B cell (primary cell): ENCODE data around the gene KSR1. TPM values are rescaled to one million over a fixed set of nuclear protein-coding genes. Genes with fewer than 3 reads are reported as not detected.

ENCODE experiments used
- ATAC-seq: fragments of 200-7000 bp; cut with Tn5 transposase; one replicate; pipeline ENCODE4 v1.10.0; 2021; ENCODE audit warnings: low read depth, mild to moderate bottlenecking, moderate number of reproducible peaks, moderate library complexity
- CTCF ChIA-PET: fragments of 350-600 bp; sonication (Branson Sonifier 250); formaldehyde crosslinking; loops from one replicate; lab custom pipeline; 2021; ENCODE audit warnings: antibody characterized with exemption, inconsistent platforms; lab: Charles Lee
- POLR2A ChIA-PET: fragments of 350-600 bp; sonication (Branson Sonifier 250); formaldehyde crosslinking; loops from one replicate; lab custom pipeline; 2021; ENCODE audit warnings: antibody characterized with exemption; lab: Charles Lee
- DNase-seq: peaks from one replicate; pipeline ENCODE4 v3.0.0; 2013
- H2AFZ ChIP-seq: 2 replicates; pipeline ENCODE4 v1.6.1; 2012; ENCODE audit warnings: mild to moderate bottlenecking, low read depth, low read length; ENCODE audit not compliant: insufficient read depth, poor library complexity, severe bottlenecking
- H3K27ac ChIP-seq, 2 donors: 1 replicate in 1 of 2; 2 replicates in 1 of 2; pipeline ENCODE4 v1.5.1; 2012 to 2013; ENCODE audit warnings: low read length in 2 of 2, mild to moderate bottlenecking in 2 of 2, moderate library complexity in 1 of 2
- H3K27me3 ChIP-seq, 4 experiments: fragments of 200-600 bp in 1 of 4; sonication (generic) in 1 of 4; replicated peaks in 1 of 4; 1 replicate in 2 of 4; 2 replicates in 2 of 4; pipeline versions ENCODE4 v1.6.1 to v1.7.0; 2013 to 2016; ENCODE audit warnings: low read length in 3 of 4, mild to moderate bottlenecking in 2 of 4, mixed read lengths in 1 of 4, moderate library complexity in 1 of 4; ENCODE audit not compliant: insufficient read depth in 4 of 4, control insufficient read depth in 3 of 4; ENCODE audit errors: control extremely low read depth in 1 of 4
- H3K36me3 ChIP-seq, 2 experiments: replicated peaks in 1 of 2; 1 replicate in 1 of 2; 2 replicates in 1 of 2; pipeline versions ENCODE4 v1.6.1 to v1.7.1; 2013; ENCODE audit warnings: low read length in 1 of 2; ENCODE audit not compliant: insufficient read depth in 2 of 2, control insufficient read depth in 1 of 2; ENCODE audit errors: control extremely low read depth in 1 of 2, extremely low read depth in 1 of 2
- H3K4me1 ChIP-seq, 2 donors: fragments of 200-600 bp in 1 of 2; sonication (generic) in 1 of 2; 1 replicate in 1 of 2; 2 replicates in 1 of 2; pipeline versions ENCODE4 v1.5.1 to v1.6.1; 2013 to 2017; ENCODE audit warnings: low read length in 2 of 2; ENCODE audit not compliant: control insufficient read depth in 2 of 2, insufficient read depth in 2 of 2
- H3K4me2 ChIP-seq: replicated peaks from 2 replicates; pipeline ENCODE3; 2012; ENCODE audit warnings: mild to moderate bottlenecking, low read depth, low read length; ENCODE audit not compliant: poor library complexity, severe bottlenecking
- H3K4me3 ChIP-seq, 5 experiments: fragments of 200-600 bp in 1 of 5; sonication (generic) in 1 of 5; 1 replicate in 3 of 5; 2 replicates in 2 of 5; pipeline versions ENCODE4 v1.5.1 to v1.7.0; 2011 to 2016; ENCODE audit warnings: low read length in 4 of 5, mild to moderate bottlenecking in 4 of 5, low read depth in 2 of 5, control low read depth in 1 of 5, moderate library complexity in 1 of 5; ENCODE audit not compliant: insufficient read depth in 1 of 5; ENCODE audit errors: control extremely low read depth in 1 of 5, extremely low read depth in 1 of 5
- H3K79me2 ChIP-seq: fragments of 200-600 bp; sonication (generic); one replicate; pipeline ENCODE4 v1.6.0; 2016; ENCODE audit warnings: low read length; ENCODE audit not compliant: control insufficient read depth, insufficient read depth
- H3K9ac ChIP-seq: fragments of 200-600 bp; sonication (generic); 2 replicates; pipeline ENCODE4 v1.6.1; 2017; ENCODE audit warnings: mild to moderate bottlenecking, low read length, moderate library complexity
- H3K9me3 ChIP-seq, 3 donors: one replicate each; pipeline versions ENCODE4 v1.6.1 to v1.7.1; 2013; ENCODE audit warnings: low read length in 2 of 3; ENCODE audit not compliant: control insufficient read depth in 2 of 3, insufficient read depth in 1 of 3; ENCODE audit errors: control extremely low read depth in 1 of 3
- H4K20me1 ChIP-seq: 2 replicates; pipeline ENCODE4 v1.6.0; 2012; ENCODE audit warnings: mild to moderate bottlenecking, low read length; ENCODE audit not compliant: insufficient read depth, control insufficient read depth, poor library complexity, severe bottlenecking
- H3K27ac Mint-ChIP-seq: one replicate; pipeline ENCODE4 v1.8.0; 2021; ENCODE audit warnings: mixed read lengths
- H3K27me3 Mint-ChIP-seq: one replicate; pipeline ENCODE4 v1.8.0; 2021; ENCODE audit warnings: mixed read lengths
- H3K4me1 Mint-ChIP-seq: one replicate; pipeline ENCODE4 v1.8.0; 2021; ENCODE audit warnings: mixed read lengths
- H3K4me3 Mint-ChIP-seq: one replicate; pipeline ENCODE4 v1.8.0; 2021; ENCODE audit warnings: mixed read lengths
- H3K9me3 Mint-ChIP-seq: one replicate; pipeline ENCODE4 v1.8.0; 2022; ENCODE audit warnings: mixed read lengths; ENCODE audit not compliant: insufficient read depth
- CTCF ChIP-seq: fragments of 200-600 bp; IDR thresholded peaks from one replicate; pipeline ENCODE4 v1.8.0; 2022; ENCODE audit warnings: antibody characterized with exemption, mild to moderate bottlenecking
- EZH2 ChIP-seq: IDR thresholded peaks from 2 replicates; pipeline ENCODE4 v1.6.1; 2012; ENCODE audit warnings: borderline replicate concordance, low read depth, mild to moderate bottlenecking, moderate library complexity, low read length; ENCODE audit not compliant: insufficient read depth, poor library complexity, severe bottlenecking
- WGBS: methylation state at CpG from one replicate; pipeline ENCODE4 v1.1.5; 2013; ENCODE audit warnings: missing lambda C conversion rate; ENCODE audit not compliant: insufficient coverage; 5-methylcytosine and 5-hydroxymethylcytosine counted together
- intact Hi-C: fragments of 100-400 bp; cut with micrococcal nuclease; formaldehyde crosslinking; loops from one replicate; pipeline ENCODE4 v1.10.0; 2022
- polyA plus RNA-seq: library from polyadenylated mRNA; depleted of rRNA; stranded (reverse); fragments of >200 nt; gene quantifications from 2 replicates; pipeline ENCODE4 v1.2.3, GENCODE V29; 2012
- total RNA-seq, 2 donors: library from RNA; stranded (reverse); fragments of 120-200 nt in 1 of 2; gene quantifications; 1 replicate in 1 of 2; 2 replicates in 1 of 2; pipeline versions ENCODE4 v1.2.3 to v1.2.4, GENCODE V29; 2013 to 2022

Gene KSR1
- total and polyA plus RNA-seq, 2 donors (not counting 1 experiment from before 2014, with no cell fraction given): 27.5 to 85.6 TPM

GRCh38 chr17:27479838-27480237 lies 23.6 kb downstream of the KSR1 start:
- Histone ChIP-seq H2AFZ (no peak overlapping the region), H3K9me3 (no peaks in the 10 kb centered on the region), H3K27me3 (no peaks in the 10 kb centered on the region), H4K20me1 (no peaks in the 10 kb centered on the region), H3K4me1 (peaks cover 16 to 33% of the 10 kb centered on the region in 2 donors), H3K9ac (no peak overlapping the region), H3K4me3 (no peak overlapping the region), H3K4me2 (no peak overlapping the region), H3K79me2 (peaks cover 83% of the 10 kb centered on the region), H3K36me3 (no peaks in the 10 kb centered on the region), H3K27ac (no peak overlapping the region)
- intact Hi-C loops: no loop called here
- Mint-ChIP-seq H3K4me1 (peaks cover 49% of the 10 kb centered on the region), H3K27ac (peak overlapping the region; percentile 47), H3K4me3 (no peak overlapping the region), H3K9me3 (no peaks in the 10 kb centered on the region), H3K27me3 (no peaks in the 10 kb centered on the region)
- WGBS: 98% methylated on average over 3 of the region's 3 CpGs
- DNase-seq (no peak), ATAC-seq (no peak)
- CTCF ChIA-PET: interaction anchor here (0.7 kb wide), 1 partner anchor 120 kb away, joined by 4 read pairs; no protein-coding TSS in a partner anchor
- POLR2A ChIA-PET: no interaction called here
- TF ChIP-seq CTCF (no peak), EZH2 (no peak)

GRCh38 chr17:27480699-27481098 lies 24.5 kb downstream of the KSR1 start:
- H3K4me2 ChIP-seq: no peak overlapping the region
- H3K9me3 ChIP-seq: no peaks in the 10 kb centered on the region
- H4K20me1 ChIP-seq: no peaks in the 10 kb centered on the region
- TF ChIP-seq EZH2 (no peak), CTCF (no peak)
- H2AFZ ChIP-seq: no peak overlapping the region
- intact Hi-C loops: no loop called here
- no peaks in the 10 kb centered on the region for H3K9me3 Mint-ChIP-seq
- POLR2A ChIA-PET: no interaction called here
- no peak overlapping the region for H3K27ac ChIP-seq
- no peak overlapping the region for H3K4me3 ChIP-seq
- WGBS: 100% methylated on average over 1 of the region's 4 CpGs
- no peaks in the 10 kb centered on the region for H3K27me3 Mint-ChIP-seq
- no peak overlapping the region for H3K4me3 Mint-ChIP-seq
- no peak overlapping the region for H3K27ac Mint-ChIP-seq
- no peak for ATAC-seq
- H3K36me3 ChIP-seq: no peaks in the 10 kb centered on the region
- no peak for DNase-seq
- no peaks in the 10 kb centered on the region for H3K27me3 ChIP-seq
- H3K4me1 Mint-ChIP-seq: peaks cover 47% of the 10 kb centered on the region
- H3K4me1 ChIP-seq: peaks cover 11 to 30% of the 10 kb centered on the region in 2 donors
- H3K79me2 ChIP-seq: peaks cover 82% of the 10 kb centered on the region
- no peak overlapping the region for H3K9ac ChIP-seq
- CTCF ChIA-PET: interaction anchor here (0.7 to 2.3 kb wide), 2 partner anchors 25 to 119 kb away, joined by 4 to 9 read pairs; partner anchors contain the start of gene KSR1
